GM12878 (cell line): ENCODE measurements around the gene IFRD2. TPM values are rescaled to one million over a fixed set of nuclear protein-coding genes. Genes with fewer than 3 reads are reported as not detected.

Experiments used
- CBFB ChIP-seq: IDR thresholded peaks from 2 replicates; pipeline ENCODE4 v1.6.1; 2016; ENCODE audit warnings: antibody characterized with exemption, low read depth
- POU2F2 ChIP-seq: IDR thresholded peaks from 3 replicates; pipeline ENCODE4 v1.6.1; 2011; ENCODE audit warnings: low read depth, mild to moderate bottlenecking, low read length, borderline replicate concordance
- RCOR1 ChIP-seq: conservative IDR thresholded peaks from 2 replicates; pipeline ENCODE4 v1.6.1; 2012; ENCODE audit warnings: low read depth, low read length, improper control_type of control experiment
- SKIL ChIP-seq: fragments of 450-650 bp; IDR thresholded peaks from 2 replicates; pipeline ENCODE4 v1.6.1; 2017; ENCODE audit warnings: mild to moderate bottlenecking, low read depth, inconsistent platforms; ENCODE audit not compliant: poor library complexity, severe bottlenecking
- USF2 ChIP-seq: IDR thresholded peaks from 2 replicates; pipeline ENCODE4 v1.6.1; 2011; ENCODE audit warnings: low read depth, low read length, improper control_type of control experiment, borderline replicate concordance
- YBX1 ChIP-seq: fragments of 450-650 bp; IDR thresholded peaks from 2 replicates; pipeline ENCODE4 v1.6.1; 2016; ENCODE audit warnings: antibody characterized with exemption
- ZNF592 ChIP-seq: fragments of 450-650 bp; IDR thresholded peaks from 2 replicates; pipeline ENCODE4 v1.6.1; 2017; ENCODE audit warnings: mild to moderate bottlenecking, moderate library complexity
- polyA plus RNA-seq, 11 experiments: library from polyadenylated mRNA; depleted of rRNA in 4 of 11; unstranded in 6 of 11; stranded (reverse) in 5 of 11; fragments of >200 nt; fragmentation: Nextera tagmentation in 4 of 11; fragmentation: Illumina TruSeq in 1 of 11; extraction: Ambion mirVana in 4 of 11; extraction: Trizol in 1 of 11; gene quantifications; 1 replicate in 1 of 11; 2 replicates in 10 of 11; pipeline versions ENCODE4 v1.2.1 to v1.2.3, GENCODE V29; 2011 to 2016; ENCODE audit warnings: inconsistent platforms in 2 of 11, missing spikeins in 2 of 11, low read depth in 1 of 11
- total RNA-seq, 4 experiments: library from RNA; depleted of rRNA in 3 of 4; stranded (reverse); fragments of >200 nt in 3 of 4; fragmentation: Illumina TruSeq in 1 of 4; extraction: Trizol in 1 of 4; gene quantifications; 2 replicates each; pipeline versions ENCODE4 v1.2.1 to v1.2.3, GENCODE V29; 2013 to 2021

The IFRD2 gene
- total and polyA plus RNA-seq, 10 of the 15 experiments (the other 5 are each of a cell fraction or from before 2014, with no cell fraction given): 19.1 to 153 (median 80.3) TPM

- TF ChIP-seq ZNF592: no peak
- no peak for TF ChIP-seq USF2
- TF ChIP-seq POU2F2: no peak
- TF ChIP-seq RCOR1: no peak
- TF ChIP-seq YBX1: no peak
- no peak for TF ChIP-seq SKIL
- no peak for TF ChIP-seq CBFB
Observed at GRCh38 chr3:50333744-50334328, 41.6 kb upstream of the IFRD2 start (continued).
